GM12874 (cell line): ENCODE results near the gene COL6A3.

Experiments
- TF ChIP-seq, protein P1 (sequence below): IDR thresholded peaks from 2 replicates; pipeline ENCODE4 v1.5.1; 2011; ENCODE audit warnings: low read depth, mild to moderate bottlenecking, control low read depth, low read length, moderate library complexity; ENCODE audit not compliant: insufficient read depth

COL6A3 gene

DNA sequence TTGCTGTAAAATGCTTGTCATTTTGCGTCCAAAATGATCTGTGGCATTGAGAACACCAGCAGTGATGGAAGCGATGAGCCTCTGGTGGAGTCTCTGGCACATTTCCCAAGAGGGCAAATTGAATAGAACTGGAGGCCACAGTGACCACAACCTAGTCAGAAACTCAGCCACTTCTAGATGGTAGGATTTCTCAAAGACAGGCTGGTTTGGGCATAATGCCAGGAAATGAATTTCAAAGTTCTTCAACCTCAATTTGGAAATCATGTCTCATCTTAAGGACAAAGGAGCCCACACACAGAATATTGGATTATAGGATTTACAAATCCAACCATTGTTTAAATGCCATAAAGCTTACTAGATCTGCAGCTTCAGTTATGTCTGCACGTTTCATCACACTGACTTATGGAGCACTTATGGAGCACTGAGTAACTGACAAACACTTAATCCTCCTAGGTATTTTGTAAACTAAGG is 132.1 kb downstream of the COL6A3 start:
- TF ChIP-seq, protein P1, sequence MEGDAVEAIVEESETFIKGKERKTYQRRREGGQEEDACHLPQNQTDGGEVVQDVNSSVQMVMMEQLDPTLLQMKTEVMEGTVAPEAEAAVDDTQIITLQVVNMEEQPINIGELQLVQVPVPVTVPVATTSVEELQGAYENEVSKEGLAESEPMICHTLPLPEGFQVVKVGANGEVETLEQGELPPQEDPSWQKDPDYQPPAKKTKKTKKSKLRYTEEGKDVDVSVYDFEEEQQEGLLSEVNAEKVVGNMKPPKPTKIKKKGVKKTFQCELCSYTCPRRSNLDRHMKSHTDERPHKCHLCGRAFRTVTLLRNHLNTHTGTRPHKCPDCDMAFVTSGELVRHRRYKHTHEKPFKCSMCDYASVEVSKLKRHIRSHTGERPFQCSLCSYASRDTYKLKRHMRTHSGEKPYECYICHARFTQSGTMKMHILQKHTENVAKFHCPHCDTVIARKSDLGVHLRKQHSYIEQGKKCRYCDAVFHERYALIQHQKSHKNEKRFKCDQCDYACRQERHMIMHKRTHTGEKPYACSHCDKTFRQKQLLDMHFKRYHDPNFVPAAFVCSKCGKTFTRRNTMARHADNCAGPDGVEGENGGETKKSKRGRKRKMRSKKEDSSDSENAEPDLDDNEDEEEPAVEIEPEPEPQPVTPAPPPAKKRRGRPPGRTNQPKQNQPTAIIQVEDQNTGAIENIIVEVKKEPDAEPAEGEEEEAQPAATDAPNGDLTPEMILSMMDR = no peak

DNA sequence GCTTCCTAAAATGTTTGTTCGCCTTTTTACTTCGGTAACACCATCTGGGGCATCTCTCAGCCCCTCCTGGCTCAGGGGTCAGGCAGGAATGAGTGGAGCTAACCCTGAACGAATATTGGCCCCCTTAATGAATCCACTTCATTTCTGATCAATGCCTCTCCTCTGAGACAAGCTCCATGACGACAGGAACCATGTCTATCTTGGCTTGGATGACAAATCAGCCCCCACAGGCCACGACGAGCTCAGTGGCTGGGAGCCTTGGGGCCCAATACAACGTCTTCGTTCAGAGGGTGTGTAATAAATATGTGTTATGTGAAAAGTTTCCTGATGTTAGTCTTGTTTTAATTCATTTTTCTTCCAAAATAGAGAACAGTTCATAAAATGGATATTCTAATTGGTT is 133.0 kb downstream of the COL6A3 start:
- TF ChIP-seq, protein P1 = no peak

DNA sequence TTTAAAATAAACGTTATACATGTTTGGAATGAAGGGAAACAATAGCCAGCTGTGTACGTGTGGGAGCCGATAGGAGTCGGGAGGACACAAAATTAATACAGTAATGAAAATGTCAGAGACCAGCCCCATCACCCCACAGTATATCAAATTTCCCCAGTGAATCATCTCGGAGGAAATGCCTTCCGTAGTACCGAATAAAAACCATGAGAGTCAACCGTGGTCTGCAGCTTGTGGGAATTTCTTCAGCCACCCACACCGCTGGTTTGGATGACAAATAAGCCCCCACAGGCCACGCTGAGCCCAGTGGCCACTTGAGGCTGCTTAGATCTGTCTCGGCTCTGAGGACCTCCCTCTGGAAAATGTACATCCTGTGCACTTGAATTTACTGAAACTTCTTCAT is 133.7 kb downstream of the COL6A3 start:
- TF ChIP-seq, protein P1 = no peak

DNA sequence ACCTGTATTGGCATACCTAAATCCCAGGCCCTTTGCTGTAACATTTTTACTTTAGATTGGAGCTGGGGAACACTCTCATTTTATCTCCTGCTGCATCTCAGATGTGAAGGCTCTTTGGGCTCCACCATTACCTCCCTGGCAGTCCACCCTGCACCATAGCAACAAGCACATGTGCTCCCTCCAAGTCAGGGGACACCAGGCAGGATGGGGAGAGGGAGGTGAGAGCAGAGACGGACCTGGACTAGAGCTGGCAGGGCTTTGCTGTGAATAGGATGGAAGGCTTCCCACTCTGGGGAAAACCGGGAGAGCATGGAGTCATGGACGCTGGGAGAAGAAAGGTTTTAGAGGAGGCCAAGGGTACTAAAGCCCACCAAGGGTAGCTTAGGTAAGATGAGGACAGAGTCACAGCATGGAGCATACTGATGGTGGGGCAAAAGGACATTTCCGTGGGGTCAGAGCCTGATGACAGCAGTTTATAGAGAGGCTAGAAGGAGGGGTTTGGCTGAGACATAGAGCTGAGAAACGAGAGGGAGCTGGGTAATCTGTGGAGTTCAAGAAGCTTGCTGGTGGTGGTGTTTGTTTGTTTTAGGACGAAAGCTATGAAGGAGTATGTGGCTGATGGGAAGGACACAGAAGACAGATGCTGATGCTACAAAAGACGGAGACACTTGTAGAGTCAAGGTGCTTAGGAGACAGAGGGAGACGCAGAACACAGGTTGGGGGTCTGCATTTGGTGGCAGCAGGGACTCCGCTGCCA is 134.8 kb downstream of the COL6A3 start:
- TF ChIP-seq, protein P1 = no peak

GRCh38 chr2:237278568-237278967 is 135.4 kb downstream of the COL6A3 start:
- TF ChIP-seq, protein P1 = no peak

DNA sequence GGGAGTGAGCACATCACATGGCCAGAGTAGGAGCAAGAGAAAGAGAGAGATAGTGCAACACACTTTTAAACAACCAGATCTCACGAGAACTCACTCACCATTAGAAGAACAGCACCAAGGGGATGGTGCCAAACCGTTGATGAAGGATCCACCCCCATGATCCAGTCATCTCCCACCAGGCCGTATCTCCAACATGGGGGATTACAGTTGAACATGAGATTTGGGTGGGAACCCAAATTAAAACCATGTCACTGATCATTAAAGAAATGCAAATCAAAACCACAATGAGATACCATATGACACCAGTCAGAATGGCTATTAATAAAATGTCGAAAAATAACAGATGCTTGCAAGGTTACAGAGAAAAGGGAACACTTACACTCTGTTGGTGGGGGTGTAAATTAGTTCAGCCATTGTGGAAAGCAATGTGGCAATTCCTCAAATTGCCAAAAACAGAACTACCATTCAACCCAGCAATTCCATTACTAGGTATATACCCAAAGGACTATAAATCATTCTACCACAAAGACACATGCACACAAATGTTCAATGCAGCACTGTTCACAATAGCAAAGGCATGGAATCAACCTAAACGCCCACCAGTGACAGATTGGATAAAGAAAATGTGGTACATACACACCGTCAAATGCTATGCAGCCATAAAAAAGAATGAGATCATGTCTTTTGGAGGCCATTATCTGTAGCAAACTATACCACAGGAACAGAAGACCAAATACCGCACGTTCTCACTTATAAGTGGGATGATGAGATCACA is 137.1 kb downstream of the COL6A3 start:
- TF ChIP-seq, protein P1 = no peak
